SK-N-MC (cell line): ENCODE results near the gene NHSL1.

ENCODE experiments used
- EZH2 ChIP-seq: fragments of 200-600 bp; sonication (generic); IDR thresholded peaks from one replicate; pipeline ENCODE4 v1.6.1; 2017; ENCODE audit warnings: antibody characterized with exemption
- FOXP2 ChIP-seq: optimal IDR thresholded peaks from 2 replicates; pipeline ENCODE3; 2011; ENCODE audit warnings: mild to moderate bottlenecking, moderate library complexity; ENCODE audit not compliant: insufficient read depth; ENCODE audit errors: extremely low read length, control extremely low read depth
- POLR2AphosphoS5 ChIP-seq: IDR thresholded peaks from 2 replicates; pipeline ENCODE4 v1.6.1; 2012; ENCODE audit warnings: mild to moderate bottlenecking, low read depth, low read length, borderline replicate concordance

- TF ChIP-seq POLR2AphosphoS5 (no peak), EZH2 (no peak), FOXP2 (no peak)
These were observed 528 bp downstream of the NHSL1 start for GRCh38 chr6:138498629-138499302.
